GM18498 (cell line): ENCODE measurements around the gene TOM1L2.
"Not testable (repeated sequence)": the region's sequence is repeated elsewhere in the genome, so short reads cannot be mapped to it uniquely, and the experiment has no call there.

Source experiments
- ATAC-seq: cut with Tn5 transposase; IDR thresholded peaks from one replicate; pipeline ENCODE4 v1.9.1; 2021; ENCODE audit warnings: mild to moderate bottlenecking, moderate library complexity; ENCODE audit not compliant: unreplicated experiment

TOM1L2 gene

DNA sequence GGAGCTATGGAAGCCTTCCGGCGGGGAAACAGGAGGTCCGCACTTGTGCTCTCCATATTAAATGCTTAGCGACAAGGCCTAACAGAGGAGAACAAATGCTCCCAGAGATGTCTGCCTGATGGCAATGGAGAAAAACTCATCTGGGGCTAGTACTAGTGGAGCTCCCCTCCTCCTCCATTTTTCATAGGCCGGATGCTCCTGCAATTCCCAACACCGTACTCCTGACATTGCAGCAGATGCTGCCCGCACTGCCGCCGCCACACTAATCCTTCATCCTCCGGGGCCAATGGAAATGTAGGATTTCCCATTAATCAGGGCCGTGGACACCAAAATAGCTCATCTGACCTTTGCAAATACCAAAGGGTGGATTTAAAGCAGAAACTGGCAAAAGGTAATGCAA is 27.5 kb downstream of the TOM1L2 start:
- ATAC-seq, result no peak

DNA sequence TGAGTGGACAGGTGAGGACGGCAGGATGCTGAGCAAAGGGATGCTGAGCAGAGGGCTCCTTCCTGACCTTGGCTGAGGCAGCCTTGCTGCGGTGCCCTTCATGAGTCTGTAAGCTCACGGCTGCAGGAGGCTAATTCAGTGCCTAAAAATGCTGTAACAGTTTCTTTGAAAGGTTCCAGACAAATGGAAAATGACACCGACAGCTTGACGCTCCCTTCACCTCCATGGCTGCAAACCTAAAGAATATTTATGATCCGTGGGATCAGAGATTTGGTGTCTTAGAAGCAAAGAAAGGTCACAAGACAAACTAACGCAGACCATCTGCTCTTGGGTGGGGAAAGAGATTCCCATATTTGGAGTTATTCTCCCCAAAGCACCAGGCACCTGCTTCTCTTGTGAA is 28.0 kb downstream of the TOM1L2 start:
- no peak for ATAC-seq

DNA sequence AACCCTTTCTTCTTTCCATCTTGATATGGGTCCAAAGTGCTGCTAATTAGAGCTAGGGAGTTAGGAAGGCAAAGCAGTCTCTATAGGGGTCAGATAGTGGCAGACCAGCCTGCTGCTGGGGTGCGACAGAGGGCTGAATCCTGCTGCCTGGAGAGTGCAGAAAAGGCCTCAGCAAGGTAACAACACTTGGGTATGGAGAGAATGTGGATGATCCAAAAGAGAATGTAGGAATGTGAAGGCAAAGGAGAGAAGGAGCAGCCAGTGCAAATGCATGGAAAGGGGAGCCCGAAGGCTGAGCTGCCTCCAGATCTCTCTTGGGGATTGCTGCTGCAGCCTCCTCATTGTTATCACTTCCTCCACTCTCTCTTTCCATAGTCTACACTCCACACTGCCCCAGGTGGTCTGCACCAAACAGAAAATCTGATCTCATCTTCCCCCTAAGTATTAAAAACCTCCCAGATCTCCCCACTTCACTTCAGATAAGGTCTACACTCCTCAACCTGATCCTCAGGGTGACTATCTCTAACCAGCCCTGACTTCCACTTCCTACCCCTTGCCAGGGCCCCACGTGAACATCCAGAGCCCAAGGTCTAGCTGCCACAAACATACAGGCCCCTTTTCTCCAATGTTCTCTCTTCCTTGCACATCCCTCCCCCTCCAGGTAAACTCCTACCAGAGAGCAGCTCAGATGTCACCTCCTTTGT is 28.8 kb downstream of the TOM1L2 start:
- no peak for ATAC-seq

DNA sequence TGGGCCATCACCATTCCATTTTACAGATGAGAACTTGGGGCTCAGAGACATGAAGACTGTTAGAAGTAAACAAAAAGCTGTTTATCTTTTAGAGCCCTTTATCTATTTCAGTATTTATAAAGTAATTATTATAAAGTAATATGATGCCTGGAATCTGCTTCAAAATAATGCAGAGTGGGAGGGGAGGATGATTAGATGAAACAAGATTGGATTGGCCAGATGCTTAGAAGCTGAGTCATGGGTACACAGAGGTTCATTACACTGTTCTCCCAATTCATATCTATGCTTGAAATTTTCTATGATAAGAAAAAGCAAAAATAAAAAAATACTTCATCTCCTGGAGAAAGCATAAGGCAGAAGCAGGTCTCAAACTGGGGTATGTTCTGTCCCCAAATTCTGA is 29.4 kb downstream of the TOM1L2 start:
- ATAC-seq, result no peak

DNA sequence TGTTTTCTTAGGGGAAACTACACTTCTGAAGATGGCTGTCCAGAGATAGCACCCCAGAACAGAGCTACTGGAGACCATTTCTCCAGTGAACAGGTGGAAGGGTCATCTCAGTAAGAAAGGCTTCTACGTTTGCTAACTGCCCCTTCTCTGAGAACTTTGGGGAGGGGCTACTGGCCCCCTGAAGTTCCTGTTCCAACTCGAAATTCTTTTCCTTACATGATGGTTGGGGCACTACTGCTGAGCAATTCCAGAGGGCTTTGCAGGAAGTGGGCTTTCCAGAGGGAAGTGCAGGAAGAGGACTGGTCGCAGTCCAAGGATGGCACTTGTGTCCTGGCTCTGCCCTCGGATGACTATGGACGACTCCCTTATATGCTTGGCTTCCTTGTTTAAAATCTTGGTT is 31.2 kb downstream of the TOM1L2 start:
- no peak for ATAC-seq

DNA sequence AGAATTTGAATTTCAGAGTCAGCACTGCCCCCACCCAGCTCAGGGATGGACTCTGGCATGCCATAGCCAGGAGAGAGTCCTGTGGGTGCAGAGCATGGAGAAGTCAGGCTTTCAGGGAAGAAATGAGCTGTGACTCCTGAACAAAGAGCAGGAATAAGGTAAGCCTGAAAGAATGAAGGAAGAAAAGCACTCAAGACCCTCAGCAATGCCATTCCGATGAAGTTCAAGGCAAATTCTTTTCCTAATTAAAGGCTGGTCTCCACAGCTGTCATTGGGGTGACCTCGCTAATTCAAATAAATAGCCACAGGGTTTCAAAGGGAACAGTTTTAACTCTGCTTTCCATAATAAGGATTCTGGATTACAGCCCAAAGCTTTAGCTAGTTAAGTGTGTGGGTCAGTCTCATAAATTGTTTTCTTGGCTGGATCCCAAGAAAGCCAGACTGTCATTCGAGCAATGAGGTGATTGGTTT is 31.7 kb downstream of the TOM1L2 start:
- no peak for ATAC-seq

DNA sequence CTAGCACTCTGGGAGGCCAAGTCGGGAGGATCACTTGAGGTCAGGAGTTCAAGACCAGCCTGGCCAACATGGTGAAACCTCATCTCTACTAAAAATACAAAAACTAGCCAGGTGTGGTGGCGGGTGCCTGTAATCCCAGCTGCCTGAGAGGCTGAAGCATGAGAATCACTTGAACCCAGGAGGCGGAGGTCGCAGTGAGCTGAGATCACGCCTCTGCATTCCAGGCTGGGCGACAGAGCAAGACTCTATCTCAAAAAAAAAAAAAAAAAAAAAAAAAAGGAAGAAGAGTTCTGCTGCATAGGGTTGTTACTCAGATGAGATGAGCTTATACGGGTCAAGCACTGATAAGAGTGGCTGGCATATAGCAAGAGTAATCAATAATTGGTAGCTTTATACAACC is 32.3 kb downstream of the TOM1L2 start:
- not testable (repeated sequence) for ATAC-seq

DNA sequence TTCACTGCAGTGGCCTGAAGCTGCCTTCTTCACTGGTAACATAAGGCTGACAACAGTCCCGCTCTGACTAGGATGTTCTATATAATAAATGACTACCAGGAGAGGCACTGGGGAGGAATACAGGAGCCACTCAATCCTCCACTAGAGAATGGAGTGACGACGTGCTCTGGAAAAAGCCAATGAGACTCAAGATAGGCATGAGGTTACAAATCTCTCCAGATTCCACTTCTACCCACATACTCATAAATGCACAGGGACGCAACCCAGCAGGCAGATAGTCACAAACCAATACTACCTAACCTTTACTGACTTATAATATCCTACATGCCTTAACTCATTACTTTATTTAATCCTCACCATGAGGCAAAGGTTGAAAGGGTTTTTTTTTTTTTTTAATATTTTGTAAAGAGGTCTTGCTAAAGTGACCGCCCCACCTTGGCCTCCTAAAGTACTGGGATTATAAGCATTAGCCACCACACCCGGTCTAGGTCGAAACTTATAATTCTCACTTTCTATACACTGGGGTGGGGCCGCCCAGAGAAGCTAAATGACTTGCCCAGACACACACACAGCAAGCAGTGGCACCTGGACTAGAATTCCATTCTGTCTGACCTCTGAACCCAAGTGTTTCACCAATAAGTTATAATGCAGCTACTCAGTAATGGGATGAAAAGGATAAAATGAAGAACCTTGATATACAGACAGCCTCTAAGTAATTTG is 33.7 kb downstream of the TOM1L2 start:
- ATAC-seq, result no peak

DNA sequence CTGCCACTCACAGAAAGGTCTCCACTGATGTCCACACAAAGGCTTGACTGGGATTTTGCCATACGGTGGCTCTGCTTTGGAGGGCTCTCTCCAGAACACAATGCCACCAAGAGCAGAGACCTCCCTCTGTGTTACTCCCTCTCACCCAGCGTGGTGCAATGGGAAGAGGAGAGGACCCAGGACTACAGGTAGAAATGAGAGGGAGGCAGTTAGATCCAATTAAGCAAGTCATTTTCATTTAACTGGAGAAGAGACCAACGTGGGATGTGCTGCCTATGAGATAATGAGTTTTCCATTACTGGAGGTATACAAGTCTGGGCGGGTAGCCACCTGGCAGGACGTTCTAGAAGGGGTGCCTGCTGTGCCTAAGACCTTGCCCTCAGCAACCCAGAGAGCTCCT is 34.2 kb downstream of the TOM1L2 start:
- no peak for ATAC-seq

DNA sequence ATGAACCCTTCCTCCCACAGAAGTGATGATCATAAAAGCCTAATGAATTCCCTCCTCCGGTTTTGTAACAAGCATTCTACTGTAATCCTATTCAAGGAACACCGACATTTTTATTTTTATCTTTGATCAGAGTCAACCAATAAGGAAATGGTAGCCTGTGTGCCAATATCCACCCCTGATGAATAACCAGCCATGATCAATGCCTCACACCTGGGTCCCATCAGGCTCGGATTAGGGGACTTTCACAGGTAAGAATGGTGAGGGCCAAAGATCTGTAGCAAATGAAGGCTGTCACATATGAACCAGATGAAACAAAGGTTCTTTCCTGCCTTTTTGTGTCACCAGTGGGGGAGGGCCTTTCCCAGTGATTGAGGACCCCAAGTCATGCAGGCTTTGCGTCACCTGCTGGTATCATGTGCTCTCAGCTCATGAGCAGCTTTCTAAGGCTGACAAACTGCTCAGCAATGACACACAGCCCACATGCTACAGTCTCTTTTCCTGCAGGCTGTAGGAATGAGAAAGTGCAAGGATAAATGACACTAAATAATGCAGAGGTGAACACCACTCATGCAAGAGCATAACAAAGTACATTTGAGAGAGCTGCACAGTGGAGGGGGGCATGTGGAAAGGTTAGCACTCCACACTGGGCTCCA is 34.9 kb downstream of the TOM1L2 start:
- no peak for ATAC-seq

DNA sequence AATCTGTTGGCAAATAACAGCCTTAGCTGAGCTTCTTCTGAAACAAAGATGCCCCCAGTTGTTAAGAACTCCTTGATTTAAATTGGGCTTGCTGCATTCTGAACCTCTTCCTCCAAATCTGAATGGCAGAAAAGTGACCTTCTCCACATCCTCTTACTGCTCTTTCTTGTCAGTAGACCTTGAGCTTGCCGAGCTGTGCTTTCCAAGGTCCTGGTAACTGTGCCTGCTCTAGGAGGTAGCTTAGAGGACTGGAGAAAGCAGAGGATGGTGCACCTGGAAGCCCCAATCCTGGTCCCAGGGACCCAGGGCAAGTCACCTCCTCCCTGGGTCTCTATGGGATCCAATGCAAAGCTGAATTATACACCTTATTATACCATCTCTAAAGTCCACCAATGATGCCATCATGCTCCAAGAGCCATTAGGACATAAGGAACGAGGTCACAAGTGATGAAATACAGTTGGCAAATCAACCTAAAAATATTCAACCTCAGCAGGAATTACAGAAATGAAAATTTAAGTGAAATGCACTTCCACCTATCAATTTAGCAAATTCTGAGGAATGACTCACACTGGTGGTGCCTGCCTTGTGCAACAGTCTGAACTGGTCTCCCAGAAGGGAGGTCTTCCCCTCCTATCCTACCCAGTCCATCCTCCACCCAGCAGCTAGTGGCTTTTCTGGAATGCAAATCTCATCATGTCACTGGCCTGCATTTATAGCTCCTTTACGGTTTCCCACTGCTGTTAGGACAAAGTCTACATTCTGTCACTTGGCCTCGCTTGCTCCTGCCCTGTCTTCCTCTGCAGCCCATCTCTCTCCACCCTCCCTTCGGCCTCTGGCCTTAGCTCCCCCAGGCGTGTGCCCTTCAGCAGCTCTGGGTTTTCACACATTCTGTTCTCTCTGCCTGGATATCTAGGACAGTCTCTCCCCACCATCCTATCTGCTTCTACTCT is 36.6 kb downstream of the TOM1L2 start:
- ATAC-seq, result no peak

DNA sequence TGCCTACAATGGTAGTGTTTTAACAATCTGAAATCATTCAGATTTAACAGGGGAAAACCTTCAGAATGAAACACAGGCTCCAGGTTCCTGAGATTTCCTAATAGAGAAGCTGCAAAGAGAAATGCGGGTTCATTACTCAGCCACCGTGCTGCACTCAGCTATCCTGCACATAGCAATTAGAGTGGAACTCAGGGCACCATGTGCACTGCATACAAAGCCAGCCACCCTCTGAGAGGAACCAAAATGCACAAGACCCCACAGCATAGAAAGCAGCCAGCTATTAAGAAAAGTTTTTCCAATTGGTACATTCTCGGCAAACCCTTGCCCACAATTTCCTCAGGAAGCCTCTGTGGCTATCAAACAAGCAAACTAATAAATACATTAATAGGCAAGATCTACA is 37.4 kb downstream of the TOM1L2 start:
- ATAC-seq, result no peak

DNA sequence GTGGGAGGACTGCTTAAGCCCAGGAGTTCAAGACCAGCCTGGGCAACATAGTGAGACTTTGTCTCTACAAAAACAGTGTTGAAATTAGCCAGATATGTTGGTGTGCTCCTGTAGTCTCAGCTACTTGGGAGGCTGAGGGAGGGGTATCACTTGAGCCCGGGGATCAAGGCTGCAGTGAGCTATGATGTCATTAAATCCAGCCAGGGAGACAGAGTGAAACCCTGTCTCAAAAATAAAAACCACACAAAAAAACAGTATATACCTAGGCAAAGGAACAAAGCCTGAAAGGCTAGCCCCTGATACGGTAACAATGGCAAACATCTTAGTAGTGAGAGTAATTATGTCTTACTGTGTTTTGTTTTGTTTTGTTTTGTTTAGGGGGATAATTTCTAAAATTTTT is 38.0 kb downstream of the TOM1L2 start:
- ATAC-seq, result no peak

DNA sequence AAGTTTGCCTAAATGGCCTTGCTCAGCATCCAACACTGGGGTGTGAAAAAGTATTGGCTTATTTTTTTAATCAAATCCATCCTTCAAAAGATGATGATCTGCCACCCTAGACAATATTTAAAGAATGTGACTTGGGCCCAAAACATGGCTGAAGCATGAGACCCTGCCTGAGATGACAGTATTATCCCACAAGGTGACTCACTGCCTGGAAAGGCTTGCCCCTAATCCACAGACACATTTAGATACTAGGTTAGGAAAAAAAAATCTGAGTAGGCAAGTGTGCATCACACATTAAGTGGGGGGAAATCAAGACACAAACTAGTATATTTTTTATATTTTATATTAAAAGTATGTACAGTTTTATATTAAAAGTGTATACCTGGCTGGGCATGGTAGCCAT is 38.4 kb downstream of the TOM1L2 start:
- ATAC-seq, result no peak

DNA sequence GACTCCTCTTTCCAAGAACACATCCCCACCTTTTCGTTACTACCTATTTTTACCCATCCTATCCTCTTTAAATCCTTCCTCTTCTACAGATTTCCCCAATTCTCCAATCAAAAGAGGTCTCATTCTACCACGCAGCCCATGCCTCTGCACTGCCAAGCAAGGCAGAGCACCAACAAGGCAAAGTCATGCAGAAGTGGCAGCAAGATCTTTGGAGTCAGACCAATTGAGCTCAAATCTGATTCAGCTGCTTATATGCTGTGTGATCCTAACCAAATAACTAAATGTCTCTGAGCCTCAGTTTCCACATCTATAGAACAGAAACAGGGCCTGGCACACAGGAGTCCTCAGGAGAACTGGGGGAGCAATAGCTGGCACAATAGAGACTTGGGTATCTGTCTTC is 41.0 kb downstream of the TOM1L2 start:
- ATAC-seq, result no peak

DNA sequence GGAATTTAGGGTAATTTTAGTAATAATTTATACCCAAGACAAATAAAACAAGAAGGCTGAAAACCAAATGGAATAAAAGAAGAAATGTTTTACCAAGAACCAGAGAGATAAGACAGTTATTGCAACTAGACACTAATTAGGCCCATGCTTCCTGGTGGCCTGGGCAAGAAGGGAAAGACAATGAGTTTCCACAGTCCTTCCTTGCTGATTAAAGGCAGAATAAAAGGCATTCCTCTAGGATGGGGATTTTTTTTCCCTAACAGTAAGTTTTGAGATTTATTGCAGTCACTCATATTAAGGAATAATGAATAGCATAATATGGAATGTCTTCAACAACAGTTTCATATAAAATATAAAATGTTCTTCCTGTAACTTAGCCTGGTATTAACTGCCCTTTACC is 41.5 kb downstream of the TOM1L2 start:
- no peak for ATAC-seq

DNA sequence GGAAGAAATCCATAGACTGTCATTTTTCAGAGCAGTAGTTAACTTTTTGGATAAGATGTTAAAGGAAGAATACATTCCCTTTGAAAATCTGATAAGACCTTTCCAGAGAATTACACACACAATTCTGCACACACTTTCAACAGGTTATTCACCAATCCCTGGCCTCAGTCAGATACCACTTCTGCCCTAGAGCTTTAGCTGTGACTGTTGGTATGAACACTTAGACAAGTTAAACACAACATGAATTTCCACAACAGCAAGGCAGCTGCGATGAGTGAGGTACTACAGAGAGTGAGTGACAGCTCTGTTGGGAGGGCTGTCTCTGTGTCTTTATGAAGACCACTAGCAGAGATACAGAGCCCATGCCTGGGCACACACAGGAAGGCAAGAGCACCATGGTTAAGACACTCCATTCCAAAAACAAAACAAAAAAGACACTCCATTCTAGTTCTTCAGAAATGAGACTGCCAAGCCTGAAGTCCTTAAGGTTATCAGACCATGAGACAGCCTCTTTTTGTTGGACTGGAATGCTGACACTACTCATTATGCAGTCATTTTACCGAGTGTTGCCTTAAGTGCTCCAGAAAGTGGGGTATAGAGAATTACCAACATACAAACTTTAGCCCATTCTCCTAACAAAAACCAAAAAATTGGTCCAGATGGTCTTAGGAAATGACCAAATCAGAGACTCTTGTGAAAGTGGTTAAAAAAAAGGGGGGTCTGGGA is 42.4 kb downstream of the TOM1L2 start:
- ATAC-seq, result no peak

DNA sequence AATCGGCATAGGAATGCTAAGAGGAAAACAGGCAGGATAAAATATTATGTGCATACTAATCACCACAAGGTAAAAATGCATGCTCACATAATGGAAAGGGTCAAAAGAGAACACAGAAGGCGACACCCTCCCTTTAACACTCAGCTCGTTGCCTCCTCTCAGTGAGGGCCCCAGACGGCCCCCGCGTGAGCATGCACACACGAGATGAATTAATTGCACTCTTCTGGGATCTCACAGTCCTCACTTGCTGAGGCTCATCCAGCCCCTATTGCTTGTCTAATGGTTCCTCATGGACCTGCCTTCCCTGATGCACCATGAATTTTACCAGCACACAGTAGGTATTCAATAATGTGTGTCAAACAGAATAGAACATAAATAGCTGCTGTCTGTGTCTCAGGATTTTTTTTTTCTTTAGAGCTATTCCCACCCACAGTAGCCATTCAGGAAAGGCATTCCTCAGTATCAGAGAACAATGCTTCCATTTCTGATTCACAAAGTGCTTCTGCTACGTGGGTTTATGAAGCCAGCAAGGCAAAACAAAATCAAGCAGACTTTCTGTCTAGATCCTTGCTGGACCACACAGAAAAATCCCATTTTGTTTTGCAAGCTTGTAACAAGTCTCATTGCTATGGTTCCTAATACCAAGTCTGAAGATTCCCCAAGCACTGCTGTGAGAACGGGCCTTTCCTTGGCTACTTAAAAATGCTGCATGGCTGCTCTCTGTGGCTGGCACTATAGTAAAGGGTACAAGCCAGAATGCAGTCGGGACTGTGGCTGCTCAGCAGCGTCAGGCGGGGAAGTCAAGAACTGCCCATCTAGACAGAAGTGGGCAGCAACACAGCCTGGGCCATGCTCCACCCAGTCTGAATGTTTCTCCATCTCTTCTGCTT is 43.6 kb downstream of the TOM1L2 start:
- ATAC-seq, result no peak

DNA sequence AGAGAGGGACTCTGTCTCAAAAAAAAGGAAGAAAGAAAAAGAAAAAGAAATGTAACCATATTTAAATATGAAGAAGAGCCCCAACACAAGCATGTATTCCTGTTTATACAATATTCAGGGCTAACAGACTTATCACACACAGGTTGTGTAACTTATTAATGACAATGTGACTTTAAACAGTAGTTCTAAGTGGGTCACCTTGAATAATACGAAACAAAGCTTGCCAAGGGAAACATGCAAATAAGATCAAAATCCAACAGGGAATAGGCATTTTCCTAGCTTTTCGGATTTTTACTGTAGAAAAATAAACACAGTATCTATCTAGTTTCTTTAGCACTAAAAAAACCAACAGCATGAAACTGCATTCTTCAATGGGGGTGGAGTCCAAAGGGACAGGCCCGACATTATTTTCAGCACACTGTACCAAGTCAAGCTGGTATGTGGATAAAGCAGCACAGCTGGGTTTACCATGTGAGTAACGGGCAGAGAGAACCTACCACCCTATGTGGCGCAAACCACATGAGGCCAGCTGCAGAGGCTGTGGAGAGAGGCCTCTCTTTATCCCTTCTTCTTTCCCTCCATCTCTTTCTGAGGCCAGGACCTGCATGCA is 45.3 kb downstream of the TOM1L2 start:
- no peak for ATAC-seq
